PC-9 (cell line): ENCODE data around the gene POGLUT3.

Experiments
- CTCF ChIP-seq: fragments of 200-600 bp; sonication (generic); conservative IDR thresholded peaks from 2 replicates; pipeline ENCODE4 v1.6.1; 2017; ENCODE audit warnings: mixed run types, antibody characterized with exemption, mild to moderate bottlenecking, moderate library complexity
- EZH2 ChIP-seq: fragments of 200-600 bp; sonication (generic); IDR thresholded peaks from 2 replicates; pipeline ENCODE4 v1.8.0; 2017; ENCODE audit warnings: antibody characterized with exemption, low read depth

GRCh38 chr11:108483163-108483562 lies 15.0 kb downstream of the POGLUT3 start:
- TF ChIP-seq CTCF (no peak), EZH2 (no peak)
